ENCODE data around the gene RTN4R.

RTN4R gene

DNA sequence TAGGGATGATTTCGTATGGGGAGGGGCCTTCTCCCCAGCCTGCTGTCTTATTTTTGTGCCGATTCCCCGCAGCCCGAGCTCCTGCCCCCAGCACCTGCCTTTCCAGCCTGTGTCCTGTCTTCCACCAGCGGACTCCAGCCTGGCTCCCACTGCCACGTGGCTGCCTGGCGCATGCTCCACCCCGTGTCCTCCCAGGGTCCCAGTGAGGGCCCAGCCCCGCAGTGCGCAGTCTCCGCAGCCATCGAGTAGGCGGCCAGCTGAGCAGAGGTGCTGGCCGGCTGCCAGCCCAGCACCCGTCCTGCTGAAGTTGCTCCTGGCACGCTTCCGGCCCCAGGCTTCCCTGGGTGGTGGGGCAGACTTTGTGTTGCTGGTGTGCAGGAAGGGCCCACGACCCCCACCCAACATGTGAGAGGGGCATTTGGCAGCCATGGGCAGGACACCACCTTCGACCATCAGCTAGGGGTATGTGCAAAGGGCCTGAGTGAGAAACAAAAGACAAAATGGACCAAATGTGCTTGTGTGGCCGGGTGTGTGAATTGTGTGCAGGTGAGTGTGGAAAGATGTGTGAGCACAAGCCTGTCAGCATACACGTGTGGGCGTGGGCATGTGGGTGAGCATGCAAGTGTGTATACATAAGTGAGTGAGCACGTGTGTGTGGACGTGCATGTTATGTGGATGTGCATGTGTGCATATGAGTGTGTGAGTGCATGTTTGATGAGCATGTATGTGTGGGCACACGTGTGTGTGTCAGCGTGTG is 55.9 kb downstream of the RTN4R start:
- DNase-seq, result no peak

DNA sequence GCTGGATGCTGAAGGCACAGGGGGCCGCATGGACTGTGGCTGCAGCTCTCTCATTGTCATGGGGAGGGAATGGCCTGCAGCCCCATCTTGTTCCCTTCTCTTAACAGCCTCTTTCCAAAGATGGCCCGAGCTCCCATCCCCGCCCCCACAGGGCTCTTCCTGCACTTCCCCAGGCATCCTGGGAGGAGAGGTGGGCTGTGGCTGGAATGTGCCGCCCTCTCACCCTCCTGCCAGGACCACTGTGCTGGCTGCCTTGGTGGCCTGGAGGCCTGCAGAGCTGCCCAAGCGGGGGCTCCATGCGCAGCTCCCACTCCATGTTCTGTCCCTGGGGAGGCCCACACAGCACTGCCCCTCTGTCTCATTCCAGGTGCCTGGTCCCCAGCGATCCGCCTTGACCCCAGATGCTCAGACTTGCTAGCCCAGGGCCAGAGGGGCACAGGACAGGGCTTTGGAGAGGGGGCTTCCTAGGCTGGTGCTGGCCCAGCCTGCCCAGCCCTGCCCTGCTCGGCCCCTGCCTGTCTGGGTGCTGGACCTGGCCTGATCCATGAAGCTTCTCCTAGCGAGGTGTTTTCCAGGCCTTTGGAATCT is 56.6 kb downstream of the RTN4R start:
- no peak for DNase-seq

- DNase-seq, result no peak
Measured at GRCh38 chr22:20210473-20211059, 57.6 kb downstream of the RTN4R start.

DNA sequence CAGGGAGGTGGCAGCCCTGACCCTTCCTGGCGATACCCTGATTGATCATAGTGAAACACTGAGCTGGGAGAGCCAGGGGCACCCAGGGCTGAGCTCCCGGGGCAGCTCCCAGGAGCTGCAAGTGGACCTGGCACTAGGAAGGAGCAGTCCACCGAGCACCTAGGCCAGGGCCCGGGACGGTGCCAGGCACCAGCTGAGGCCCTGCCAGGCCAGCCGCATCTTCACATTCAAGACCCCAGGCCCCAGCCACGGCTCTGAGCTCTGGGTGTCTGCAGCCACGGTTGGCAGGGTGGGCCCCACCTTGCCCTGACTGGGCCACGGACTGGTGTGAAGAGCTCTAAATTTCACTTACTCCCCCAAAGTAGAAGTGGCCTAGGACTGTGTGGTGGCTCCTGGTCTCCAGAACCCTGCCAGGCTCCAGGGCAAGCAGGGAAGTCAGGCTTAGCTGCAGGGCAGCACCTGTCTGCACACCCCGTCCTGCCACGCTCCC is 58.3 kb downstream of the RTN4R start:
- no peak for DNase-seq

DNA sequence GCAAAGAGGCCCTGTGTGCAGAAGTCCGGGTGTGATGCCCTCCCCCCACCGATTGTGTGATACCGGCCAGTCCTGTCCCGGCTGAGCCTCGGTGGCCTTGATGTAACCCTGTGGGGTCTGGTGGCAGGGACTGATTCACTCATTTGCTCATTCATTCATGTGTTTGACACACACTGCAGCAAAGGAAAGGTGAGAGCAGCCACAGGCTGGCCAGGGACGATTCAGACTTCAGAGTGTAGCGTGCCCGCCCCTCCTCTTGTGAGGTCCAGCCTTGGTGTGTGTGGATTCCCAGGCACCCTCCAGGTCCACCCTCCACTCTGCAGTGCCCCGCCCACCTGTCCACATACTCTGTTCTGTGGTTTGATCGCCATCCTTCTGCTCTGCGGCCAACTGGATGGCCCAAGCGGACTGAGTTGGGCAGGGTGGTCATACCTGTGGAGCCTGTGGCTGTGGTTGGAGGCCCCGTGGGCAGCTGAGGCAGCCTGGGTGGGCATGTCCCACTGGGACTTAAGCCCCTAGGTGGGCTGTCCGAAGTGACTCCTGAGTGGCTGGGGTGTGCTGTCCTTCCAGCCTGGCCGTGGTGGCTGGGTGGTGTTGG is 59.3 kb downstream of the RTN4R start:
- DNase-seq, result no peak

DNA sequence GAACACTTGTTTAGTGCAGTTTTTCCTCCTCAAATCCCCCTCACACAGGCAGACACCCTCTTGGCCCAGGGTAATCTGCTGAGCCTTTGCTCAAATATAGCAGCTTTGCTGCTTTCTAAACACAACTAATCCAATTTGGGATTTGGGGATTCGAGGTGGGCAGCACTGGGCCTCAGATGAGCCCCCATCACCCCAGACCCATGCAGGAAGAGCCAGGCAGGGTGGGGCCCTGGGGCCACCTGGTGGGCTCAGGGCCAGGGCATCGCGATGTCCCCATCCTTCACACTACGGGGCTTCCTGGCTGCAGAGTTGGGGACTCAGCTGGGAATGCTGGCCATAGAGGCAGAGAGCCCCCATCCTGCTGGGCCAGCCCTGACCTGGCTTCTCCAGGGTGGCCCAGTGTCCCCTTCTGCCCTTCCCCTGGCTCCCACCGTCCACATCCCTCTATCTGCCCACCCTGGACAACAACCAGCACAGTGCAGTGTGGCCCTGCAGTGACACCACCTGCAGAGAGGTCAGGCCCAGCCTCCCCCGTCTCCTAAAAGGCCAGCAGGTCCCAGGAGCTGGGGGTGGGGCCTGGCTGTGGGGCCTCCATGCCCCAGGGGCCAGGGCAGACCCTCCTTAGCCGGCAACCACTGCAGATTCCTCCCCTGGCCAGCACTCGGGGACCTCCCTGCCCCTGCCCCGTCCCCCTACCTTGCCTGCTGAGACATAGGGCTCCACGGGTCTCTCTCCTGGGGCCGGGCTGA is 60.7 kb downstream of the RTN4R start:
- DNase-seq, result no peak

DNA sequence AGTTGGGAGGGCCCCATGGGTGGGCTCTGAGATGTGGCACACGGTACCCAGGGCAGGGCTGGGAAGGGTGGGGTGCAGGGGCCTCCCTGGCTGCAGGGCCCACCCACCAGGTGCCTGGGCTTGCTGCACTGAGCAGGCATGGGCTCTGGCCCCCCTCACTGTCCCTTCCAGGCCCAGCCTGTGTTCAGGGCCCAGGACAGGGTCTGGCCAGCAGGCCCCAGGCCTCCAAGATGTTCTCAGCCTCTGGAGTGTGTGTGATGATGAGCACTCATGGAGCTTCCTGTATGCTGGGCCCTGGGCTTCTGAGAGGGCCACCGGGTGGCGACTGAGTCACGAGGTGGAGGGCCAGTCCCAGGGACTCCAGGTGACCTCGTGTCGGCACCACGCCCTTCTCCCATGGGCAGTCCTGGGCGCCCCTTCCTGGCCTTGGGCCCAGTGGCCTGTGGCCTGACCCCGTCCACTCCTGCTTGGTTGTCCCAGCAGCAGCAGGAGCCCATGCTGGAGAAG is 61.4 kb downstream of the RTN4R start:
- no peak for DNase-seq

- peak; percentile 63 to 67 for DNase-seq
Measured at GRCh38 chr22:20205964-20206708, 62.0 kb downstream of the RTN4R start.

DNA sequence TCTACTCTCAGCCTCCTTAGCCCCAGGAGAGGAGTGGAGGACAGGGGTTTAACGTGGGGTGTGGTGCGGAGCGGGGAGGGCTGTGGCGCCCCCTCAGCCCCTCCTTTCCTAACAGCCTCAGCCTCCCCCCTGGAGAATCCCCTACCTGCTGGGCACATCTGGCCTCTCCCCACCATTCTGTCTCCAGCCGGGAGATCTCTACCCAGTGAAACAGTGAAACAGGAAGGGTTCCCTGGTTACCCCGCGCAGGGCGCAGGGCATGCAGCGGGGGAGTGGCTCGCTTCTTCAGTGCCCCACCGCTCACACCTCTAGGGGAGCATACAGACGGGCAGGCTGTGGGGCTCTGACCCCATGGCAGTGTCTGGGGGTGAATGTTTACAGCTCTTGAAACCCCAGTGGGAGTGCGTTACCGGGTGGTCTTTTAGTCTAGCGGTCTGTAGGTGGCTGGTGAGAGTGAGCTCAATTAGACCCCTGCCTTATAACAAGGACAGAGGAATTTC is 62.6 kb downstream of the RTN4R start:
- no peak for DNase-seq

GRCh38 chr22:20204806-20205205 is 63.3 kb downstream of the RTN4R start:
- DNase-seq, result no peak

DNA sequence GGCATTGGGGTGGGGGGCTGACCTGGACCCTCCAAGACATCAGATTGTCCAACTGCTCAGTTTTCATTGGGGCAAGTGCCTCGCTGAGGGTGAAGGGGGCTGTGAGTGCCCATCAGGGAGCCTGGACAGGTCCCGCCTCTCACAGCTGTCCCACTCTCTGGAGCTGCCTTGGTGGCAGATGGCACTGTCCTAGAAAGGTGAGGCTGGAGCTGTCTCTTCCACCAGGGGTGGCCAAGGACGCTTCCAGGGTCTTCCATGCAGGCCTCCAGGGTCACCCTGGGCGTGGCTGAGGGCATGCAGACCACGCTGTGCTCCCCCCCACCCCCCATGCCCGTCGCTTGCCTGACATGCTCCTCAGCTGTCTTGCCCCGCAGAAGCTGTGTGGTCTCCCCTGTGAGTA is 63.8 kb downstream of the RTN4R start:
- no peak for DNase-seq

GRCh38 chr22:20203552-20204201 is 64.4 kb downstream of the RTN4R start:
- DNase-seq, result no peak

DNA sequence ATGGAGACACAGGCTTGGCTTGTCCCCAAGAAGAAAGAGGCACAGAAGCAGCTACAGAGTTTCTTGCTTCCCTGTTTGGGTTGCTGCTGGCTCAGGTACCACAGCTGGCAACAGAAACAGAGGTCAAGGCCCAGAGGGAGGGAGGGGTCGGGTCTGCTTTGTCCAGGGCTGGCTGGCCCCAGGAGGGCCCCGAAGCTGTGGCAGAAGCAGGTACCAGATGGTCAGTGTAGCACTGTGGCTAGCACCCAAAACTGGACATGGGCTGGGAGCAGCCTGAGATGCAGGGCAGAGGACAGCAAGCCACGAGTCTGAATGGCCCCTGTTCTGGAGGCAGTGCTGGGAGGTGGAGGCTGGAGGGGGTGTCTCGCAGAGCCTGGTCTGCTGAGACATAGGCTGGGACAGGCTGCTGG is 65.0 kb downstream of the RTN4R start:
- no peak for DNase-seq

- no peak for DNase-seq
Measured at GRCh38 chr22:20201837-20202392, 66.2 kb downstream of the RTN4R start.

DNA sequence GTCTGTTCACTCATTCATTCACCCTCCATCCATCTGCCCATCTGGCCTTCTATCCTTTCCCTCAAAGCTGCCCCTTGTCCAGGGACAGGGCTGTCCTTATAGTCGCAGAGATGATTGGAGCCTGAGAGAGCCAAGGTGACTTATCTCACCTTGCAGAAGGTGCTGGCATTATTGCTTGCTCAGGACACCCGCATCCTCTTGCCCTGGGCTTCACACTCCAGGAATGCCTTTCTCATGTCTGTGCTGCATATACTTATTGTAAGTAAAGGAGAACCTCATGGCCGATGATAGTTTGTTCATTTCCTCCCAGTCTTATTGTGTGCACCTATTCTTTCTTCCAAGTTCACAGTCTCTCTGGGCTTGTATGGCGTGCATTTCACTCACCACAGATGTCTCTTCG is 68.2 kb downstream of the RTN4R start:
- no peak for DNase-seq

GRCh38 chr22:20199413-20199842 is 68.7 kb downstream of the RTN4R start:
- DNase-seq, result no peak

DNA sequence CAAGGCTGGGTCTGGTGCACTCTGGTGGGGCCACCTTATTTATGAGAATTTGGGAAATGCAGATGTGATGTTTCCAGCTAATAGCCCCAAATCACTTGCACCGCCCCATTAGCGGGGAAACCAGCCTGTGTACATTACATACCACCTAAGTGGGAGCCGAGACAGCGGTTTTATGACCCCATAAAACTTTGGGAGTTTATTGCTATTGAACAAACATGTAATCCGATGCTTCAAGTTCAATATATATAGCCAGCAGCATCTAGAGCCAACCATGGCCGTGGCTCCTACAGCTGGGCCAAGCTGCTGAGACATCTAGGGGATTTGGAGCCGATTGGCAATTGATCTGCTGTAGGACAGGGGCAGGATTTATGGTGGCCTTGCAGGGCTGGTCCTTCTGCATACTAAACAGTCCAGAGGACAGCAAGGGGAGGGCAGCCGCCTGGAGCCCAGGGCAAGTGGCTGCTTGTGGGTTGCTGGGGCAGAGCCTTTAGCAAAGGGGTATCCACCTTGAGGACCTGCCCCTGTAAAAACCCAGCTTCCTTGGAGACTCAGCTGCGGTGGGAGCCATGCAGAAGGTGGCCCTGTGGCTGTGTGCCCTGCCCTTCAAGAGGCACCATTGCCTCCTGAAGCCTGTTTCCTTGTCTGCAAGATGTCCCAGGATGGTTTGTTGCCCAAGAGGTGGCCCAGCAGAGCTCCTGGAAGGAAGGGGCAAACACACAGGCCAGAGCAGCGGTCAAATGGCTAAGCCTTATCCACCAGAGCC is 69.4 kb downstream of the RTN4R start:
- no peak for DNase-seq

- DNase-seq, result no peak
Measured at GRCh38 chr22:20197407-20198030, 70.6 kb downstream of the RTN4R start.

DNA sequence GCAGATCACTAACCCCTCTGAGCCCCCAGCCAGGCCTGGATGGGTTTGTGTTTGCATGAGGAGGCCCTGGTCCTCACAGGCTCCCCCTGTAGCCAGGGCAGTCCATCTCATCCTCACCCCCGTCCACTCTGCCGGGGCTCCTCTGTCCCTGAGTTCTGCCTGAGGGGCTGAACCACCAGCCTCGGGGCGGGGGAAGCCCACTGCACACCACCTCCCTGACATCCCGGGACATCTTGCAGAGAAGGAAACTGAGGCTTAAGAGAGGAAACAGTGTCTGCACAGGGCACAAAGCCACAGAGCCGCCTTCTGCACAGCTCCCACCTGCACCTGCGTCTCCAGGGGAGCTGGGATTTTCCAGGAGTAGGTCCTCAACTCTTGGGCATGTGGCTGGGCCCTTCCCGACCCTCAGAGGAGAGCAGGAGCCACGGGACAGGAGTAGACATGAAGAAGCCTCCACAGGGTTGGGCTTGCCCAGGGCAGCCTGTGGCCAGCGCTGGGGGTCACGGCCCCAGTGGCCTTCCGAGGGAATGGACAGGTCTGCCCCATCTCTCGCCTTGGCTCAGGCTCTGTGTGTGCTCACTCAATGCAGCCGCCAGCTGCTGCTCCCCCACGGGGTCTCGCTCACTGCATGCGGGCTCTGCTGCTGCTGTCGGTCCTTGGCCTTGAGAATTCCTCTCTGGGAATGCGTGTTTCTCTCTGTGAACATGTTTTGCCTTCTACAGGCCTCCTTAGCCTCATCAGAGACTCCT is 71.8 kb downstream of the RTN4R start:
- no peak for DNase-seq

All from activated CD4-positive, alpha-beta T cell treated with anti-CD3 and anti-CD28 coated beads for 4 hours (primary cell).